ENCODE results near the gene TOP3B.

Gene TOP3B

DNA sequence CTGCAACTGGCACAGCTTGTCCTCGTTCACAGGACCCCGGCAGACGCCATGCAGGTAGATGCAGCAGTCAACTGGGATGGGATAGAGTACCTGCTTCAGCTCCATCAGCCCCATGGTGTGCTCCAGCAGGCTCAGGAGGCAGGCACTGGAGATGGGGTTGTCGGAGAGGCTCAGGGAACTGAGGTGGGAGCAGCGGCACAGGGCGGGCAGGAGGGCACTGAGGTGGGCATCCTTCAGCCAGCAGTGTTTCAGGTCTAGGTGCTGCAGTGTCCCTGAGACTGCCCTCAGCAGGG lies 8.7 kb upstream of the TOP3B start:
- Histone ChIP-seq H3K4me3 (no peak overlapping the region), H3K27ac (no peak overlapping the region), H3K4me1 (no peaks in the 10 kb centered on the region), H3K9me3 (no peaks in the 10 kb centered on the region), H3K36me3 (no peaks in the 10 kb centered on the region), H3K27me3 (peaks cover 0 to 11% of the 10 kb centered on the region in 2 donors)
- no peak for DNase-seq
- intact Hi-C loops (cut with DNase I; ENCODE audit: low total_unique reads) = no loop called here
- TF ChIP-seq, protein P1, sequence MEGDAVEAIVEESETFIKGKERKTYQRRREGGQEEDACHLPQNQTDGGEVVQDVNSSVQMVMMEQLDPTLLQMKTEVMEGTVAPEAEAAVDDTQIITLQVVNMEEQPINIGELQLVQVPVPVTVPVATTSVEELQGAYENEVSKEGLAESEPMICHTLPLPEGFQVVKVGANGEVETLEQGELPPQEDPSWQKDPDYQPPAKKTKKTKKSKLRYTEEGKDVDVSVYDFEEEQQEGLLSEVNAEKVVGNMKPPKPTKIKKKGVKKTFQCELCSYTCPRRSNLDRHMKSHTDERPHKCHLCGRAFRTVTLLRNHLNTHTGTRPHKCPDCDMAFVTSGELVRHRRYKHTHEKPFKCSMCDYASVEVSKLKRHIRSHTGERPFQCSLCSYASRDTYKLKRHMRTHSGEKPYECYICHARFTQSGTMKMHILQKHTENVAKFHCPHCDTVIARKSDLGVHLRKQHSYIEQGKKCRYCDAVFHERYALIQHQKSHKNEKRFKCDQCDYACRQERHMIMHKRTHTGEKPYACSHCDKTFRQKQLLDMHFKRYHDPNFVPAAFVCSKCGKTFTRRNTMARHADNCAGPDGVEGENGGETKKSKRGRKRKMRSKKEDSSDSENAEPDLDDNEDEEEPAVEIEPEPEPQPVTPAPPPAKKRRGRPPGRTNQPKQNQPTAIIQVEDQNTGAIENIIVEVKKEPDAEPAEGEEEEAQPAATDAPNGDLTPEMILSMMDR (IDR thresholded peaks at IDR 0.05) = no peak

DNA sequence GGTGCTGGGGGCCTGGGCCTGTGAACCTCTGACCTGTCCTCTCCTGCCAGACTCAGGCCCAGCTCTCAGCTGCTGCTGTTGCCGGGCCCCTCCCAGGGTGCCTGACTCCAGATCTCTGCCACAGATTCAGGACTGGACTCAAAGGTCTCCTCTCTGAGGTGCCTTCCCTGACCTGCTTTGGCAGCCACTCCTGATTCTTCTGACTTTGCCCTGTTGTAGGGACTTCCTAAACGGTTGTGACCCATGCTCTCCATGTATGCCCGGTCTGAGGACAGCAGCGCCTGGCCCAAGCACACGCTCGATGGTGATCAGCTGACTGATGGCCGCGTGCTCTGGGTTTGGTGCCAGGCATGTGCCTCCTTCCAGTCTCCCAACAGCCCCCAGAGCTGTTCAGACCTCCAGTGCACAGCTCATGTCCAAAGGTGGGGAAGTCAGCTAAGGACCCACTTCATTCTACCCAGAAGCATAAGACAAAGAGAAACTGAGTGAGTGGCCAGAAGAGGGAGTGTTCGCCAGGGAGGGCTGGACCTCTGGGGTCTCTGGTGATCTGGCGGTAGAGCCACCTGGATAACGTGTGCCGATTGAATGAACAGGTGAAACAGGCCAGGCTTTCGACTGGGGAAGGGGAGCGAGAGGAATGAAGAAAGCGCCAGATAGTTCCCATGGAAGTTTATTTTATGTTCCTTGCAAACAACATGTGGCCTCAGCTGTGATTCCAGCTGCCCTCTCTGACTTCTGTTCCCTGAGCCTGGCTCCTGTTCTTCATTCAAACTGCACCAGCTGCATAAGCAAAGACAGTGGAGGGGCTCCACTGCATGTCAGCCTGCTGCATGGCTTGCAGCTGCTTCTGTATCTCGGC lies 8.1 kb upstream of the TOP3B start:
- TF ChIP-seq, protein P1 (IDR thresholded peaks at IDR 0.05) = no peak
- Histone ChIP-seq H3K36me3 (no peaks in the 10 kb centered on the region), H3K9me3 (no peaks in the 10 kb centered on the region), H3K4me3 (no peak overlapping the region), H3K27me3 (peaks cover 0 to 11% of the 10 kb centered on the region in 2 donors), H3K4me1 (no peaks in the 10 kb centered on the region), H3K27ac (no peak overlapping the region)
- intact Hi-C loops (cut with DNase I; ENCODE audit: low total_unique reads) = no loop called here
- no peak for DNase-seq

DNA sequence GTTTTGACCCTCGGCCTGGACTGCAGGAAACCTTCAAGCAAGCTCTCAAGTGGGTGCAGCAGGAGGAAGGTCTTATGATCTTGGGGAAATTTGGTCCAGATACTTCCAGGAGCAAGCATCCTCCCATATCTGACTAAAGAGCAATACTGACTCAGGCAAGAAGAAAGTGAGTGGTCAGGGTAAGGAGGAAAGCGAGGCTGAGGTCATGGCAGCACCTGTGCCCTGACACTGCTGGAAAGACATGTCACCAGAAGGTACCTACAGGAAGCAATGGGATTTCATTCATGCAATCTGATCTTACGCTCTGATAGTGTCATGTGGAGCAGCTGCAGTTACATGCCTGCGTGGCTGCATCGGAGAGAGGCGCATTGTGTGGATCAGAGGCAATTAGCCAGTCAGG lies 6.5 kb upstream of the TOP3B start:
- H3K27me3 ChIP-seq = peaks cover 0 to 11% of the 10 kb centered on the region in 2 donors
- TF ChIP-seq, protein P1 (IDR thresholded peaks at IDR 0.05) = no peak
- no peak for DNase-seq
- no peaks in the 10 kb centered on the region for H3K9me3 ChIP-seq
- no peak overlapping the region for H3K4me3 ChIP-seq
- H3K27ac ChIP-seq = no peak overlapping the region
- no peaks in the 10 kb centered on the region for H3K36me3 ChIP-seq
- no peaks in the 10 kb centered on the region for H3K4me1 ChIP-seq
- intact Hi-C loops (cut with DNase I; ENCODE audit: low total_unique reads) = no loop called here

DNA sequence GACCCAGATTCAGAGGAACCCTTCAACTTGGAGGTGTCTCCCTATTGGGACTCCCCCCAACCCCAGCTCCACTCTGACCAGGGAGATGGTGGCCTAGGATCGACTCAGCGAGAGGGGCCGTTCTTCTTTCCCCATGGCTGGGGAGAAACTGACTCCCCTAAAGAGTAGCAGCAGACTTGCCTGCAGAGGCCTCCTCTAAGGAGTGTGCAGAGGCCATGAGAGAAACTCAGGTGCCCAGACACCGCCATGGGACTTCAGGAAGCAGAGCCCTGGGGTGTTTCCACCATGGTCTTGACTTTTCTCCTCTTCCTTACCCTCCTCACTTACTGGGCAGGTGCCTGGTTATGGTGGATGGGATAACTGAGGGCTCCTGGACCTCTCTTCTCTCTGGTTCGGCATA lies 2.6 kb upstream of the TOP3B start:
- no peak overlapping the region for H3K4me3 ChIP-seq
- TF ChIP-seq, protein P1 (IDR thresholded peaks at IDR 0.05) = no peak
- no peaks in the 10 kb centered on the region for H3K27me3 ChIP-seq
- no peak for DNase-seq
- H3K36me3 ChIP-seq = no peaks in the 10 kb centered on the region
- intact Hi-C loops (cut with DNase I; ENCODE audit: low total_unique reads) = no loop called here
- no peak overlapping the region for H3K27ac ChIP-seq
- no peaks in the 10 kb centered on the region for H3K9me3 ChIP-seq
- H3K4me1 ChIP-seq = peaks cover 0 to 22% (median 17%) of the 10 kb centered on the region in 4 donors

DNA sequence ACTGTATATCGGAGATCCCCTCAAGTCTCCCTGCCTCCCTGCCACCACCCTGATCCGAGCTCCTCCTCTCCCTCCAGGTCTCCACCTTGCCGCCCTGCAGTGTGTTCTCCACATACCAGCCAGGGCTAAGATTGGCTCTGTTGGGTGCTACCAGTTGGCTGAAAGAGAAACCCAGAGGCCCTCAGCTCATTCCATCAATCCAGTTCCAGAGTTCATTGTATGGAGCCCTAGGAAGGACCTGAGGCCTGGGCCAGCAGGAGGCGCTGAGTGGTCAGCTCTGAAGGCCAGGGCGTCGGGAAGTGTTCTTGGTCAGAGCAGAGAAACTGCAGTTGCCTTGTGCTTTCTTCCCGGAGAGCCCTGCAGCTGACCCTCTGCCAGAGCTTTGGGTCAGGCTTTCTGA lies 2.2 kb upstream of the TOP3B start:
- H3K27ac ChIP-seq = no peak overlapping the region
- H3K27me3 ChIP-seq = no peaks in the 10 kb centered on the region
- no peak overlapping the region for H3K4me3 ChIP-seq
- H3K4me1 ChIP-seq = peaks cover 0 to 22% (median 17%) of the 10 kb centered on the region in 4 donors
- no peaks in the 10 kb centered on the region for H3K9me3 ChIP-seq
- intact Hi-C loops (cut with DNase I; ENCODE audit: low total_unique reads) = no loop called here
- no peaks in the 10 kb centered on the region for H3K36me3 ChIP-seq
- TF ChIP-seq, protein P1 (IDR thresholded peaks at IDR 0.05) = no peak
- DNase-seq = no peak

All from tibial artery (tissue), 4 donors.